Nephron progenitor cell (in vitro differentiated cells): ENCODE results near the gene LNX1.

Source experiments
- DNase-seq: peaks from one replicate; pipeline ENCODE4 v3.0.0; 2021
- H3K27ac Mint-ChIP-seq: 2 replicates; pipeline ENCODE4 v1.8.0; 2021; ENCODE audit warnings: mild to moderate bottlenecking, moderate library complexity, mixed read lengths
- H3K27me3 Mint-ChIP-seq: 2 replicates; pipeline ENCODE4 v1.8.0; 2021; ENCODE audit warnings: mild to moderate bottlenecking, low read depth, mixed read lengths; ENCODE audit not compliant: poor library complexity
- H3K36me3 Mint-ChIP-seq: 2 replicates; pipeline ENCODE4 v1.8.0; 2021; ENCODE audit warnings: low read depth, mixed read lengths
- H3K4me1 Mint-ChIP-seq: 2 replicates; pipeline ENCODE4 v1.8.0; 2021; ENCODE audit warnings: mixed read lengths
- H3K4me3 Mint-ChIP-seq: 2 replicates; pipeline ENCODE4 v1.8.0; 2021; ENCODE audit warnings: mild to moderate bottlenecking, moderate library complexity, mixed read lengths
- H3K9me3 Mint-ChIP-seq: 2 replicates; pipeline ENCODE4 v1.8.0; 2021; ENCODE audit warnings: mild to moderate bottlenecking, moderate library complexity, mixed read lengths
- TF ChIP-seq, protein P1 (sequence below): fragments of 200-600 bp; sonication (generic); IDR thresholded peaks from 2 replicates; pipeline ENCODE4 v1.5.0; 2021; ENCODE audit warnings: antibody characterized with exemption

LNX1 gene

DNA sequence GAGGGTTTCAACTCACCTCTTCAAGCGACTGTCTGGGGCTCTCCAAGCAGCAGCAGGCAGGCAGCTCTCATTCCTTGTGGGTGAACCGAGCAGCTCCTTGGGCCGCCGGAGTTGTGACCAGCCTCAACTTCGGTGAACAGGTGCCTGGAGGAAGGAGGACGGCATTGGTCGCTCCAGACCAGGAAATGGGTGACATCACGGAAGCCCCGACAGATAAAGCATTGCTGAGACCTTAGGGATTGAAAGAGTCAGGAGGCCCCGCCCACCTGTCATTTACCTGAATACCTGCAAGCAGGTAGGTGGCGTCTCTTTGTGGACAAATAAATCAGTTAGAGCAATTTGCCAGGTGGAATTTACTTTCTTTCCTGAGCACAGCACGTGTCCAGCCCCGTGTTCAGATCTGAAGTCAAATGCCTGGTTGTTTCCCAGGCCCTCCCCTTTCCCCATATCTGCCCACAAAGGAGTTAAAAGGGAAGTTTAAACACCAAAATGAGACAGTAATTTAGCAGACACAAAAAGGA is at the start of gene LNX1:
TSS of gene LNX1 (minus strand) at position 115 of the 521 bp plus-strand sequence. CDS start 17,484 bp downstream, outside the sequence.
- no peak for DNase-seq
- H3K4me1 Mint-ChIP-seq: peaks cover 53% of the 10 kb centered on the region
- TF ChIP-seq, protein P1, sequence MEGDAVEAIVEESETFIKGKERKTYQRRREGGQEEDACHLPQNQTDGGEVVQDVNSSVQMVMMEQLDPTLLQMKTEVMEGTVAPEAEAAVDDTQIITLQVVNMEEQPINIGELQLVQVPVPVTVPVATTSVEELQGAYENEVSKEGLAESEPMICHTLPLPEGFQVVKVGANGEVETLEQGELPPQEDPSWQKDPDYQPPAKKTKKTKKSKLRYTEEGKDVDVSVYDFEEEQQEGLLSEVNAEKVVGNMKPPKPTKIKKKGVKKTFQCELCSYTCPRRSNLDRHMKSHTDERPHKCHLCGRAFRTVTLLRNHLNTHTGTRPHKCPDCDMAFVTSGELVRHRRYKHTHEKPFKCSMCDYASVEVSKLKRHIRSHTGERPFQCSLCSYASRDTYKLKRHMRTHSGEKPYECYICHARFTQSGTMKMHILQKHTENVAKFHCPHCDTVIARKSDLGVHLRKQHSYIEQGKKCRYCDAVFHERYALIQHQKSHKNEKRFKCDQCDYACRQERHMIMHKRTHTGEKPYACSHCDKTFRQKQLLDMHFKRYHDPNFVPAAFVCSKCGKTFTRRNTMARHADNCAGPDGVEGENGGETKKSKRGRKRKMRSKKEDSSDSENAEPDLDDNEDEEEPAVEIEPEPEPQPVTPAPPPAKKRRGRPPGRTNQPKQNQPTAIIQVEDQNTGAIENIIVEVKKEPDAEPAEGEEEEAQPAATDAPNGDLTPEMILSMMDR: no peak
- no peaks in the 10 kb centered on the region for H3K36me3 Mint-ChIP-seq
- peaks cover 8% of the 10 kb centered on the region for H3K27me3 Mint-ChIP-seq
- H3K27ac Mint-ChIP-seq: peak within 1 kb of the TSS; percentile 90
- H3K4me3 Mint-ChIP-seq: peak within 1 kb of the TSS; percentile 79
- H3K9me3 Mint-ChIP-seq: no peaks in the 10 kb centered on the region

DNA sequence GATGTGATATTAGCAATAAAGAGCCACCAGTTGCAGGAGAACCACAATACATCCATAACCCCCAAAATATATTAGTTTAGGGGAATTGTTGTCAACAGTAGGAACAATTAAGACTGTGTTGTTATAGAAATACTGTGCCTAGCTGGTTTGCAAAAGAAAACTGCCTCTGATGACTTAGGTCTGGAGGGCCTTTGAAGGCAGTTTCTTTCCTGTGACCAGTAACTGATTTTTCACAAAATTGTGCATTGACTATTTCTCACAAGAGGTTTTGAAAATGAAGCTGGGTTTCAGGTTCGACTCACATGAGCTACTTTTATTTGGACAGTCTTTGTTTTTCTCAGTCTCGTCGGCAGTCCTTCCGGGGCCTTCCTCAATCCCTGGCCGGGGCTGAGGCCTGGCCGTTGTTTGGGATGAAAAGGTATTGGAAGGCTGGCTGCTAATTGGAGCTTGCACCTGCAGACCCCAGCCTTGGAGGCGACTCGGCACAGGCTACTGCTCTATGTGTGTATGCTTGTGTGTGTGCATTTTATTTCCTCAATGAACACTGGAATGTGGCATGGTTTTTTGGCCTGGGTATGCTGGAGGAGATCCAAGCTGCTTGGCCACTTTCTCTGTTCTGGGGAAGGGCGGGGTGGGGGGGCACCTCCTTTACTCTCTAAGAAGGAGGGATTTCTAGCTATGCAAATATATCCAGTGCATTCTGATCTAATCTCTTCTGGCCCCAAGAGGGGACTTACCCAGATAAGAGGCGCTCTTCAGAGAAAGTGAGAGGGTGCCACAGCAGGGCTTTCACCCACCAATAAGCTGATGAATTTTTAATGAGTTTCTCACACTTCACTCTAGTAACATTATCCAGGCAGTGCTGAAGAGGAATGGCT is 49.5 kb upstream of the LNX1 start:
- Mint-ChIP-seq H3K4me3 (no peak overlapping the region), H3K4me1 (peaks cover 10% of the 10 kb centered on the region), H3K36me3 (no peaks in the 10 kb centered on the region), H3K27me3 (peaks cover 4% of the 10 kb centered on the region), H3K27ac (no peak overlapping the region), H3K9me3 (no peaks in the 10 kb centered on the region)
- no peak for DNase-seq
- TF ChIP-seq, protein P1: no peak

DNA sequence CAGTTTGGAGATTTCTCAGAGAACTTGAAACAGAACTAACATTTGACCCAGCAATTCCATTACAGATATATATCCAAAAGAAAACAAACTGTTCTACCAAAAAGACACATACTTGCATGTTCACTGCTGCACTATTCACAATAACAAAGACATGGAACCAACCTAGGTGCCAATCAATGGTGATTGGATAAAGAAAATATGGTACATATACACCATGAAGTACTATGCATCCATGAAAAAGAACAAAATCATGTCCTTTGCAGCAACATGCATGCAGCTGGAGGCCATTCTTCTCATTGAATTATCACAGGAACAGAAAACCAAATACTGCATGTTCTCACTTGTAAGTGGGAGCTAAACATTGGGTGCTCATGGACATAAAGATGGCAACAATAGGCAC is 47.6 kb upstream of the LNX1 start:
- DNase-seq: no peak

DNA sequence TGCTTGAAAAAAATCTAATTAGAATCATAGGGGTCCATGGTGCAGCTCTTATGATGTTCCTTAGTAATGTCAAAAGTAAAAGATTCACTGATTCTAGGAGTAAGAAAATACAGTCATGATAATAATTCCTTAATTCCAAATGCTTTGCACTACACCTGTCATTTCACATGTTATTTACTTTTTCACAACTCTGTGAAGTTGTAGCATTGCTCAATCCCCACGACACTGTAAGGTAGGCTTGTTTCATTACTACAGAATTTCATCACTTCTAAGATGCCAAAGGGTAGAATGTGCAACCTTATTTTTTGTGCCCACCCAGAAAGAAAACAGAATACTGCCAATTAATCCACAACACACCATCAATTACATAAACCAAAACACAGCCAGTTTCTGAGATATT is 46.1 kb upstream of the LNX1 start:
- Mint-ChIP-seq H3K27me3 (peaks cover 6% of the 10 kb centered on the region), H3K9me3 (no peaks in the 10 kb centered on the region), H3K36me3 (no peaks in the 10 kb centered on the region), H3K27ac (no peak overlapping the region), H3K4me1 (peaks cover 14% of the 10 kb centered on the region), H3K4me3 (no peak overlapping the region)
- TF ChIP-seq, protein P1: no peak
- no peak for DNase-seq

More for the DNA sequence above, 47.6 kb upstream of the LNX1 start:
- Mint-ChIP-seq H3K27me3 (peaks cover 6% of the 10 kb centered on the region), H3K9me3 (no peaks in the 10 kb centered on the region), H3K27ac (no peak overlapping the region), H3K36me3 (no peaks in the 10 kb centered on the region), H3K4me1 (peaks cover 14% of the 10 kb centered on the region), H3K4me3 (no peak overlapping the region)
- TF ChIP-seq, protein P1: no peak

DNA sequence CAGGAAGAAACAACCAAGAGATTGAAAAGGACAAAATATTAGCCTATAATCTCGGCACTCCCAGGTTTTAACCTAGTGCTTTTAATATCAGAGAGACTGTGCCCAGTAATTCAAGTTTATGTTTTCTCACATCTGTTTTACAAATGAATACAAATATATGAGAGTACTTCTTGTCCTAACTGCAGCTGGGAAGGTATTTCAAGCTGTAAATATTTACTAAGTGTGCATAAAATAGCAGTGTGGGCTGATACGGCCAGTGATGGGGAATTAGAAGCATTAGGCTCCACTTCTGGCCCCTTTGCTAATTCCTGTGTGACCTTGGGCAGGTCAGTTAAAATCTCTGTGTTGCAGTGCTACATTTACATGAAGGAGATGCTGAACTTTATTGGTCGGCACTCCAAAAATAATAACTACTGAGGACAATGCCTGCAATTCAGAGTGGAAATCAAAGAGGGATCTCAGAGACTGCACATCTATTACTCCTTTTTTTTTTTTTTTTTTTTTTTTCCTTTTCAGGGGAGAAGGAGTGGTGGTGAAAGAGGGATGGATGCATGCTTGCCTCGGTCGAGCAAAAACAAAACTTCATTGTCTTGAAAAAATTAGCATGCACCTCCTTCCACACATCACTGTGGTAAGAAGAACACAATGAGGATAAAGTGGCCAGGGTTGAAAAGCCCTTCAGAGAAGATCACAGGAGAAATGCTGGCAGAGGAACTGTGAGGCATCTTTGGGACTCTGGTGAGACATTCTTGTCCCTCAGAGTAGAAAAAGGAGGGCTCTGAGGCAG is 44.6 kb upstream of the LNX1 start:
- Mint-ChIP-seq H3K4me3 (no peak overlapping the region), H3K9me3 (no peaks in the 10 kb centered on the region), H3K27me3 (peaks cover 6% of the 10 kb centered on the region), H3K36me3 (no peaks in the 10 kb centered on the region), H3K4me1 (peaks cover 8% of the 10 kb centered on the region), H3K27ac (no peak overlapping the region)
- no peak for DNase-seq
- TF ChIP-seq, protein P1: no peak
